ENCODE results near the gene RUVBL2. TPM values are rescaled to one million over a fixed set of nuclear protein-coding genes. Genes with fewer than 3 reads are reported as not detected.

The RUVBL2 gene
- total RNA-seq, 2 experiments from 2014 or later = 107 to 109 TPM

DNA sequence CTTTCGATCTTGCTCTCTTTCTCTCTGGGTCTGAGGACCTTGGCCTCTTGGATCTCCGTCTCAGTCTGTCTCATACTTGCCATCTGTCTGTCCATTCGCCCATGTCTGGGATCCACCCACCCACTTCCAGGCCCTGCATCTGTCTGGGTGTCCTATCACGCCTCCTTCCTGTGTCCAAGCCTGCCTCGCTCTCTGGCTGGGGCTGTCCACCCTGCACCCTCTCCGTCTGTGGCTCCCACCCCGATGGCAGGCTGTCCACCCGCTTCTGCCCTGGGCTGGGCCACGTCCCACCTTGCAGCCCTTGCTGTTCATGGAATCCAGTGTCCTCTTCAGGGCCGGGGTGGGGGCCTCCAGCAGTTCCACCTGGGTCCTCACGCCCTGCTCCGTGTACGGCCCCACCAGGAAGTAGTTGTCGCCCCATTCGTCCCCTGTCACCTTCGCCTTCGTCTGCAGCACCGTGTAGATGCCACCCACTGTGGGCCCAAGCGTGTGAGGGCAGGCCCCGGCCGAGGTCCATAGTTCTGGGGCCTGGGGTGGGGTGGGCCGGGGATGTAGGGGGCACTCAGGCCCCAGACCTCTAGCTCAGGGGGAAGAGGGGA is 2.6 kb upstream of the RUVBL2 start:
- ChIA-PET POLR2A (interaction anchor here (0.6 kb wide), 1 partner anchor 212 kb away, joined by 3 read pairs; no protein-coding TSS in a partner anchor), CTCF (interaction anchor here (1.2 to 2.9 kb wide), 5 partner anchors 9 to 208 kb away, joined by 3 to 41 read pairs (median 10); no protein-coding TSS in a partner anchor)
- no peak overlapping the region for H3K4me3 Mint-ChIP-seq
- H3K27me3 Mint-ChIP-seq = no peaks in the 10 kb centered on the region
- H3K36me3 Mint-ChIP-seq = peaks cover 17% of the 10 kb centered on the region
- H3K27ac Mint-ChIP-seq = no peak overlapping the region
- DNase-seq = no peak
- no peaks in the 10 kb centered on the region for H3K9me3 Mint-ChIP-seq
- H3K4me1 Mint-ChIP-seq (ENCODE audit: low read depth) = peaks cover 44% of the 10 kb centered on the region
- intact Hi-C loops (cut with micrococcal nuclease) = loop anchor here (10.0 kb wide), 1 partner anchor 94 kb away; the partner anchor contains the start of gene SNRNP70

DNA sequence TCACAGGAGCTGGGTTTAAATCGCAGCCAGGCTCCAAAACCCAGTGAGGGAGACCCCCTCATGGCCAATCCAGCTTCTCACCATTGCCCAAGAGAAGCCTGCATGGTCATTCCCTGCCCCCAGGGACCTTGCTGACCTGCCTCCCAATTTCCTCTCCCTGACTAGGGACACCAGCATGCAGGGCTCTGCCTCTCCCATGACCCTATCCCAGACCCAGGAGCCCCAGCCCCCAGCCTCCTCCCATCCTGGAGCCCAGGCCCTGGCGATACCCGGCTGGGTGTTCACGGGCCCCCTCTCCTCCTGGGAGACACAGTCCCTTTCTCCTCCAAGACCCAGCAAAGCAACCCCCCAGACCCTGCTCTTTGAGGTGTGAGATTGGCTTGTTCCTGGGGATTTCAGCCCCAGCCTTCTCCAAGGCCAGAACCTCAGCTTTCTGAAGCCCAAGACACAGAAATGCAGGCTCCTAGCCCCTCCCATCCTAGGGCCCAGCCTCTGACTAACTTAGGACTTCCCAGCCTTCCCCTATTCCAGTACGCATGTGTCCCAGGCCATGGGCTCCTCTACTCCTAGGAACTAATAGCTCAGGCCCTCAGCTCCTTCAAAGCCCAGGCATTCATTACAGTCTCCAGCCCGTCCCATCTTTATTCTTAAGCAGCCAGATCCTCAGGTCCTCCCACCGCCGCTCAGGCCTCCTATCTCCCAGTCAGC is 1.7 kb upstream of the RUVBL2 start:
- POLR2A ChIA-PET = interaction anchor here (0.9 to 1.7 kb wide), 3 partner anchors 118 to 196 kb away, joined by 3 to 6 read pairs (median 5); no protein-coding TSS in a partner anchor
- H3K4me1 Mint-ChIP-seq (ENCODE audit: low read depth) = peaks cover 44% of the 10 kb centered on the region
- H3K4me3 Mint-ChIP-seq = peak overlapping the region; percentile 96
- H3K36me3 Mint-ChIP-seq = peaks cover 17% of the 10 kb centered on the region
- no peaks in the 10 kb centered on the region for H3K9me3 Mint-ChIP-seq
- intact Hi-C loops (cut with micrococcal nuclease) = loop anchor here (10.0 kb wide), 1 partner anchor 93 kb away; the partner anchor contains the start of gene SNRNP70
- H3K27me3 Mint-ChIP-seq = no peaks in the 10 kb centered on the region
- CTCF ChIA-PET = interaction anchor here (0.9 to 2.9 kb wide), 7 partner anchors 8 to 207 kb away, joined by 3 to 41 read pairs (median 14); partner anchors contain the start of genes FTL and NUCB1
- DNase-seq = no peak
- peak overlapping the region; percentile 93 for H3K27ac Mint-ChIP-seq

DNA sequence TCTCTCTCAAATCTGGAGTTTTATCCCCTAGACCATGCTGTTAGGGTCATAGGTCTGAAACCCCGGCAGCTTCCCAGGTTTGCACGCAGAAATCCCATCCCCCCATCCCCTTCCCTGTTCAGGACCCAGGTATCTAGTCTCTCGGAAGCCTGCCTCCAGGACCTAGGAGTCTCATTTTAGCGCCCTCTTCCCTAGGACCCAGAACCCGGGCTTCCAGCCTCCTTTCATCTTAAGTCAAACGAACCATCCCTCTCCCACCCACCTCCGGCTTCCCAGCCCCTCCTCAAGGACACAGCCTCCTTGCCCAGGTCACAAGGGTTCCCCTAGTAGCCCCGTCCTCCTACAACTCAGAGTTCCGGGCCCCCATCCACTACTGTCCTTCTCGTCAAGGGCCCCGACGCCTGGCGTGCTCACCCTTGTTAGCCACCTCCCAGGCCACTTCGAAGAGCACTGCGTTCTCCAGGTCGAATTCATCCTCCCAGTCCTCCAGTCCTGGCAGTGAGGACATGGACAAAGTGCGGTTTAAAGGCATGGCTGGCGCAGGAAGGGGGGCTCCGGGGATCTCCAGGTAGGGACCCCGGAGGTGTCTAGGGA is 1.0 kb upstream of the RUVBL2 start:
- ChIA-PET CTCF (interaction anchor here (0.8 to 2.9 kb wide), 28 partner anchors 9 to 684 kb away, joined by 3 to 41 read pairs (median 6); partner anchors contain the start of genes BAX, FTL, LIN7B and NUCB1), POLR2A (interaction anchor here (0.5 to 2.3 kb wide), 13 partner anchors 8 to 539 kb away, joined by 3 to 7 read pairs (median 4); partner anchors contain the start of genes FTL and NUCB1)
- intact Hi-C loops (cut with micrococcal nuclease) = loop anchor here (1.0 to 10.0 kb wide), 5 partner anchors 27 to 197 kb away; partner anchors contain the start of genes CGB2, FTL and SNRNP70
- H3K9me3 Mint-ChIP-seq = no peaks in the 10 kb centered on the region
- no peak for DNase-seq
- H3K27ac Mint-ChIP-seq = peak overlapping the region; percentile 93
- peak overlapping the region; percentile 96 for H3K4me3 Mint-ChIP-seq
- H3K27me3 Mint-ChIP-seq = no peaks in the 10 kb centered on the region
- peaks cover 18% of the 10 kb centered on the region for H3K36me3 Mint-ChIP-seq
- H3K4me1 Mint-ChIP-seq (ENCODE audit: low read depth) = peaks cover 41% of the 10 kb centered on the region

DNA sequence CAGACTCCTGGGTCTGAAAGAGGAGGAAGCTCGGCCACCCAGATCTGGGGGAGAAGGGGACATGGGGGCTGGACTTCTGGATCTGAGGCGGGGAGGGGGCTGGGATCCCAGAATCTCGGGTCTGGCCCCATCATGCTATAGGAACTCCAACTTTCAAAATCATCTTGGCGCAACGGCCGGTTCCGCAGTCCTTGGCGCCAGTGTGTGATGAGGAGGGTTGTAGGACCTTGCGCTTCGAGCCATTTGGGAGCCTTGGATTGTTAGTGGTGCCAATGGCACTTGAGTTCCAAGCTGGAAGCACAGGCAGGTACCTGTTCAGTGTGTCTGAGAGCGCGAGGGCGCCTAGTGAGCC is 324 bp downstream of the RUVBL2 start:
- peak overlapping the region; percentile 96 for H3K4me3 Mint-ChIP-seq
- CTCF ChIA-PET = interaction anchor here (0.6 to 2.9 kb wide), 27 partner anchors 10 to 683 kb away, joined by 3 to 41 read pairs (median 5); partner anchors contain the start of genes BAX, FTL, LIN7B and NUCB1
- peak overlapping the region; percentile 93 for H3K27ac Mint-ChIP-seq
- no peaks in the 10 kb centered on the region for H3K9me3 Mint-ChIP-seq
- intact Hi-C loops (cut with micrococcal nuclease) = loop anchor here (10.0 kb wide), 1 partner anchor 91 kb away; the partner anchor contains the start of gene SNRNP70
- POLR2A ChIA-PET = interaction anchor here (0.6 to 2.3 kb wide), 10 partner anchors 15 to 255 kb away, joined by 3 to 7 read pairs (median 3); partner anchors contain the start of genes BAX and FTL
- H3K4me1 Mint-ChIP-seq (ENCODE audit: low read depth) = peaks cover 43% of the 10 kb centered on the region
- peaks cover 18% of the 10 kb centered on the region for H3K36me3 Mint-ChIP-seq
- DNase-seq = no peak
- no peaks in the 10 kb centered on the region for H3K27me3 Mint-ChIP-seq

DNA sequence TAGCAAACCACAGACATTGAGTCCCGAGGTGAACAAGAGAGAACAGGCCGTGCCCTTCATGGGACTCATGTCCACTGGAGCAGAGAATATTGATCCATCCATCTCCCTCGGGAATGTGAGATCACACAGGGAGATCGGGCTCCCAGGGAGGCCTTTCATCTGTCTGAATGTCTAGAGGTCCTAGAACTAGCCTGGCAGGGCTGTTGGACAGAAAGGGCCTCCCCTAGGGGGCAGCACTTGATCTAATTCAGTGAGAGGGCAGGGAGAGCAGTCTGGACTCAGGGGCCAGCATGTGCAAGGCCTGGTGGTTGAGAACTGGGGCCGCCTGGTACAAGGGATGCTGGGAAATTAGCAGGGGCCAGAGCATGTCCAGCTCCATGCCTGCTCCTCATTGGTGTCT is 4.3 kb downstream of the RUVBL2 start:
- ChIA-PET POLR2A (no interaction called here), CTCF (interaction anchor here (0.6 to 4.3 kb wide), 10 partner anchors 13 to 202 kb away, joined by 3 to 42 read pairs (median 4); a partner anchor contains a TSS)
- Mint-ChIP-seq H3K4me1 (ENCODE audit: low read depth) (peaks cover 27% of the 10 kb centered on the region), H3K36me3 (peaks cover 23% of the 10 kb centered on the region), H3K9me3 (no peaks in the 10 kb centered on the region), H3K27ac (no peak overlapping the region), H3K4me3 (no peak overlapping the region), H3K27me3 (no peaks in the 10 kb centered on the region)
- DNase-seq = peak; percentile 71
- intact Hi-C loops (cut with micrococcal nuclease) = loop anchor here (10.0 kb wide), 1 partner anchor 87 kb away; the partner anchor contains the start of gene SNRNP70

DNA sequence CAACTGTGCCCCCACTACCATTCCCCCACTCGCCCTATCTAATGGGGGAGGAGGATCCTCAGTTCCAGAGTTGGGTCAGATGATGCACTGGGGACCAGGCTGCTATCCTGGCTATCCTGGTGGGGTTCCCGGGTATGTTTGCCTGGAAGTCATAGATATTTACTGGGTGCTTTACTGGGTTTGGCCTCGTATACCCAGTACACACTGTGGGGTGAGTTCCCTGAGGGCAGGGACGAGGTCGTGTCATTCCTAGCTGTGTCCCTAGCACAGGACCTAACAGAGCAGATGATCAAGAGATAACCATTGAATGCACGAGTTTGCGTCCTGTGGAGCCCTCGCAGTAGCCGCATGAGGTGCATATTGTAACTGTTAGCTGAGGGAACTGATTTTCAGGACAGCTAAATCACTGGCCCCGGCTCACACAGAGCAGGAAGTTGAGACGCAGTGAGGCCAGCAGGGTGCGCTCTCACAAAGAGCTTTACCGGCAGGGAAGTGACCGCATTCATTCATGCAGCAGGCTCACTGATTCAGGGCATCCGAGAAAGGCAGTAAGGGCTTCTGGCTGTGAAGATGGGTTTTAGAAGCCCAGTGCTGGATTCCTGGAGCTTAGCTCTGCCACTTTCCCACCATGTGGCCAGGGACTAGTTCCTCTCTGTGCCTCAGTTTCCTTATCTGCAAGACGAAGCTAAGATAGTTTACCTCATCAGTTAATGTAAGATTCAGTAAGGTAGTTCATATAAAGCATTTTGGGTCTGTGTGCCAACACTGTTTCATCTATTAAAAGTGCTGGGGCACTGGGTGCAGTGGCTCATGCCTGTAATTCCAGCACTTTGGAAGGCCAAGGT is 6.0 kb downstream of the RUVBL2 start:
- H3K27me3 Mint-ChIP-seq = no peaks in the 10 kb centered on the region
- peak; percentile 84 for DNase-seq
- peaks cover 27% of the 10 kb centered on the region for H3K36me3 Mint-ChIP-seq
- H3K27ac Mint-ChIP-seq = peak overlapping the region; percentile 38
- intact Hi-C loops (cut with micrococcal nuclease) = loop anchor here (10.0 kb wide), 1 partner anchor 85 kb away; the partner anchor contains the start of gene SNRNP70
- H3K4me1 Mint-ChIP-seq (ENCODE audit: low read depth) = peaks cover 18% of the 10 kb centered on the region
- H3K9me3 Mint-ChIP-seq = no peaks in the 10 kb centered on the region
- no peak overlapping the region for H3K4me3 Mint-ChIP-seq
- ChIA-PET CTCF (interaction anchor here (0.6 to 4.3 kb wide), 31 partner anchors 9 to 225 kb away, joined by 3 to 42 read pairs (median 4); partner anchors contain the start of genes CGB7 and HSD17B14), POLR2A (interaction anchor here (1.1 to 1.2 kb wide), 2 partner anchors 14 to 18 kb away, joined by 3 read pairs; no protein-coding TSS in a partner anchor)

DNA sequence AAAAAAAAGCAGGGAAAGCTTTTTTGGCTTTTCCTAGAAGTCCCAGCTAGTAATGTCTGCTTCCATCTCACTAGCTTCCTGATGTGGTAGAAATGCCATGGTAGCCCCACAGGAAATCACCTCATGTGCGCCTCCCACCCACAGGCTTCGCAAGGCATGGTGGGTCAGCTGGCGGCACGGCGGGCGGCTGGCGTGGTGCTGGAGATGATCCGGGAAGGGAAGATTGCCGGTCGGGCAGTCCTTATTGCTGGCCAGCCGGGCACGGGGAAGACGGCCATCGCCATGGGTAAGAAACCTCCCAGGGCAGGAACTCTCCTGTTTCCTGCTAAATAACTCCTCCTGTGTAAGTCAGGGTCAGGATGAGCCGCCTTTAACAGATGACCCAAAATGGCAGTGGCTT is 10.4 kb downstream of the RUVBL2 start:
- peaks cover 5% of the 10 kb centered on the region for H3K4me1 Mint-ChIP-seq (ENCODE audit: low read depth)
- H3K27me3 Mint-ChIP-seq = no peaks in the 10 kb centered on the region
- no peak overlapping the region for H3K27ac Mint-ChIP-seq
- peaks cover 27% of the 10 kb centered on the region for H3K36me3 Mint-ChIP-seq
- DNase-seq = no peak
- H3K4me3 Mint-ChIP-seq = no peak overlapping the region
- intact Hi-C loops (cut with micrococcal nuclease) = no loop called here
- CTCF ChIA-PET = interaction anchor here (1.1 to 1.3 kb wide), 3 partner anchors 14 to 216 kb away, joined by 3 to 4 read pairs (median 3); no protein-coding TSS in a partner anchor
- POLR2A ChIA-PET = no interaction called here
- no peaks in the 10 kb centered on the region for H3K9me3 Mint-ChIP-seq

DNA sequence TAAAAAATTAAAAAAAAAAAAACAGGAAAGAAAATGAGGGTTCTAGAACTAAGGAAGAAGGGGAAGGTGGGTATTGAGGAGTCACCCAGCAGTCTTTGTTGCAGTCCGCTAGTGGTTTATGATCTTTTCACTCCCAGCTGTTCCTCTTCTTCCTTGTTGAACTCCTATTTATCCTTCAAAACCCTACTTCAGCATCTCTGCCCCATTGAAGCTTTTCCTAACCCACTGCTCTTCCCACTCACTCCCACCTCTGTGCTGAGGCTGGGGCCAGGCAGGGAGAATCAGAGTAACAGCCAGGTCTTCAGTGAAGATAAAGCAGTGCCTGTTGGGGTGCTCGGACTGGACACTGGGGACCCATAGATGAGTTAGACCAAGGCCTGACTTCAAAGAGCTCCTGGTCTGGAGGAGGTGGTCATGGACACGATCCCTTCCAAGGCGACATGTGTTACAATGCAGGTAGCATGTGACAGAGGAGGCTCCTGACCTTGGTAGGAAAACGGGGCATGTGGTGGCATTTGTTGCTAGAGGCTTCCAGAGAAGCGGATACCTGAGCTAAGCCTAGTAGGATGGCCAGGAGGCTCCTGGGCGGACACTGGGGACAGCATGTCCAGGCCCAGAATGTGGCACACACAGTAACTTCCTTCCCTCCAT is 11.4 kb downstream of the RUVBL2 start:
- Mint-ChIP-seq H3K4me1 (ENCODE audit: low read depth) (no peaks in the 10 kb centered on the region), H3K9me3 (no peaks in the 10 kb centered on the region), H3K27me3 (no peaks in the 10 kb centered on the region), H3K27ac (no peak overlapping the region), H3K36me3 (peaks cover 20% of the 10 kb centered on the region), H3K4me3 (no peak overlapping the region)
- intact Hi-C loops (cut with micrococcal nuclease) = no loop called here
- no peak for DNase-seq
- CTCF ChIA-PET = interaction anchor here (1.8 kb wide), 1 partner anchor 12 kb away, joined by 5 read pairs; the partner anchor contains the start of genes GYS1 and RUVBL2
- POLR2A ChIA-PET = no interaction called here

DNA sequence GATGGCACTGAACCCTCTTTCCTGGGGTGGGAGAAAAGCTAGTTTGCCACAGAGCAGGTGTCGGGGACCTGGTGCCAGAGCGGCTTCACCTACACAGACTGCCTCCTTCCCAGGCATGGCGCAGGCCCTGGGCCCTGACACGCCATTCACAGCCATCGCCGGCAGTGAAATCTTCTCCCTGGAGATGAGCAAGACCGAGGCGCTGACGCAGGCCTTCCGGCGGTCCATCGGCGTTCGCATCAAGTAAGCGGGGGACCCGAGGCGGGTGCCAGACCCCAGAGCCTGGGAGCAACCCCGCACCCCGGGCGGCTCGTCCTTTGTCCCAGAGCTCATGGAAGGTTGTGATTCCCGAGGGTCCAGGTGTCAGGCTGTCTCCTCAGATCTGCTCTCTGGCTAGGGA is 13.2 kb downstream of the RUVBL2 start:
- intact Hi-C loops (cut with micrococcal nuclease) = no loop called here
- Mint-ChIP-seq H3K4me1 (ENCODE audit: low read depth) (no peaks in the 10 kb centered on the region), H3K27me3 (no peaks in the 10 kb centered on the region), H3K36me3 (peaks cover 20% of the 10 kb centered on the region), H3K27ac (no peak overlapping the region), H3K4me3 (no peak overlapping the region), H3K9me3 (no peaks in the 10 kb centered on the region)
- ChIA-PET POLR2A (no interaction called here), CTCF (no interaction called here)
- no peak for DNase-seq

DNA sequence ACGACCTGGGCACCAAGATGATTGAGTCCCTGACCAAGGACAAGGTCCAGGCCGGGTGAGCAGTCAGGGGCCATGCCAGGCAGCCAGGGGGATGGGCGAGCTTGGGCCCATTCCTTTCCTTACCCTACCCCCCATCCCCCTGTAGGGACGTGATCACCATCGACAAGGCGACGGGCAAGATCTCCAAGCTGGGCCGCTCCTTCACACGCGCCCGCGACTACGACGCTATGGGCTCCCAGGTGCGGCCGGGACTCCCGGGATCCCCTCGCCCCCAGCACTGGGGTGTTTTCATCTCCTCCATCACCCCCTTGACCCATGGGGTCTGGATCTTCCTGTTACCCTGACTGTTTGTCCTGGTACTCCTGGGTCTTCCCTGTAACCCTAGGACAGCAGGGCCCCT is 16.1 kb downstream of the RUVBL2 start:
- Mint-ChIP-seq H3K4me3 (no peak overlapping the region), H3K9me3 (no peaks in the 10 kb centered on the region), H3K27ac (no peak overlapping the region), H3K4me1 (ENCODE audit: low read depth) (no peaks in the 10 kb centered on the region), H3K27me3 (no peaks in the 10 kb centered on the region), H3K36me3 (peaks cover 14% of the 10 kb centered on the region)
- POLR2A ChIA-PET = interaction anchor here (1.1 kb wide), 1 partner anchor 8 kb away, joined by 4 read pairs; no protein-coding TSS in a partner anchor
- CTCF ChIA-PET = interaction anchor here (0.8 kb wide), 1 partner anchor 9 kb away, joined by 4 read pairs; no protein-coding TSS in a partner anchor
- intact Hi-C loops (cut with micrococcal nuclease) = no loop called here
- DNase-seq = no peak
